Right renal pelvis (tissue), 4 donors: ENCODE results near the gene LRRC8C. TPM values are rescaled to one million over a fixed set of nuclear protein-coding genes. Genes with fewer than 3 reads are reported as not detected.
"Not testable (repeated sequence)": the region's sequence is repeated elsewhere in the genome, so short reads cannot be mapped to it uniquely, and the experiment has no call there.

Experiments
- DNase-seq, 4 donors: peaks; one replicate each; pipeline ENCODE4 v3.0.0-alpha.2; 2013; ENCODE audit warnings: low read depth in 4 of 4, low spot score in 3 of 4, missing footprints in 1 of 4
- polyA plus RNA-seq, 4 donors: library from polyadenylated mRNA; unstranded; fragments of 120-200 nt; gene quantifications; one replicate each; pipeline ENCODE4 v1.2.1, GENCODE V29; 2013; ENCODE audit not compliant: insufficient read length in 4 of 4

The LRRC8C gene
- polyA plus RNA-seq, 4 donors, result 6.7 to 10.1 (median 7.9) TPM

DNA sequence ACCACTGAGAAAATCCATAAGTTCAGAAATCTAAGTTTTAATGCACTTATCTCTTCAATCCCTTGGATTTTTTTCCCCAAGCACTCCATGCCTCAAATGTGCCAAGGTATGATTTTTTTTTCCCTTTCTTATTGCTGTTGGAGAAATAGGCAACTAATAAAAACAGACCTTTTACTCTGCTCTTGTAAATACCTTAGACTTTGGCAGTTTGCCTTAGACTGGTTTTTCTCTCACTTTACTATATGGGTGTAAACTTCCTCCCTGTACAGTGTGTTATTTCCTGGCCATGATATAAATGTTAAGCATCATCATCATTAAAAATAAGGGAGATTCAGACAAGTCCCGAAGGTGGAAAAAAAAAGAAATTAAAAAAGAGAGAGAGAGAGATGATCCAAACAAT, 65.7 kb downstream of the LRRC8C start:
- no peak for DNase-seq

DNA sequence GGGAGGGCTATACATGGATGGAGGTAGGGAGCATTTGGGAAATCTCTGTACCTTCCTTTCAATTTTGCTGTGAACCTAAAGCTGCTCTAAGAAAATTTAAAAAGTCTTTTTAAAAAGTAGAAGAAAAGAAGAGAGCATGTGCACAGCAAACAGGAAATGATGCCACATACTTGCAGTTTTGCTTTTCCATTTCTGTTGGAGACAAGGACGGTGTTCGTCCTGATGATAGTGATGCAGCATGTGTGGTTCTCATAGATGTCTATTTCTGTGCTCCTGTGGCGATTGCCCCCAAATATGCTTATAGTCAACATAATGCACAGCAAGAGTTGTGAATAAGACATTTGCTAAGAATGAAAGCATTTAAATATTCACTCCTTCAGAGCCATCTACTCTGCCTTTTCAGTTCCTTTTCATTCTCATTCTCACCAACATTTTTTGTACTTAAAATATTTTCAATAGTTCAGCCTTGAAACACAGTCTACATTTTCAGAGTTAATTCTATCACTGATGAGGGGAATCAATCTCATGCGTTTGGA, 66.6 kb downstream of the LRRC8C start:
- no peak for DNase-seq

DNA sequence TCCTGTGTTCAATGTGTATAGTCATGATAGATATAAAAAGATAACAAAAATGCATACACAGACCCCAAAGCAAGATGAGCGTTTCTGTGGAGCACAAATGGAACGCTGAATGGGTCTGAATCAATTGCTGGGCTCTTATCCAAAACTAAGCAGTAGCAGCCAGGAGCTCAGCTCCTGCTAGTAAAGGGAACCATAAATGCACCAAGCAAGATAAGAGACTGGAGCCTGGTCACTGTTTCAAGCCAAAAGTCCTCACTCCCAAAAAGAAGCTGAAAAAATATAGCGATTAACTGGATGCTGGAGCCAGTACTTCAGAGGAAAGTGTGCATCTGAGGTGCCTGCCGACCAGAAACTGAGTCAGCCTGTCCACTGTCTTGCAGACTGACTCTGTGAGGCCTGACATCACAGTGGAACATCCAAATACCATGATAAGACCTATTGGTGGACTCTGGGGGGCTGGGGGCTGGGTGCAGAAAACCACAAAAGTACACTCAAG, 68.9 kb downstream of the LRRC8C start:
- DNase-seq, result no peak

DNA sequence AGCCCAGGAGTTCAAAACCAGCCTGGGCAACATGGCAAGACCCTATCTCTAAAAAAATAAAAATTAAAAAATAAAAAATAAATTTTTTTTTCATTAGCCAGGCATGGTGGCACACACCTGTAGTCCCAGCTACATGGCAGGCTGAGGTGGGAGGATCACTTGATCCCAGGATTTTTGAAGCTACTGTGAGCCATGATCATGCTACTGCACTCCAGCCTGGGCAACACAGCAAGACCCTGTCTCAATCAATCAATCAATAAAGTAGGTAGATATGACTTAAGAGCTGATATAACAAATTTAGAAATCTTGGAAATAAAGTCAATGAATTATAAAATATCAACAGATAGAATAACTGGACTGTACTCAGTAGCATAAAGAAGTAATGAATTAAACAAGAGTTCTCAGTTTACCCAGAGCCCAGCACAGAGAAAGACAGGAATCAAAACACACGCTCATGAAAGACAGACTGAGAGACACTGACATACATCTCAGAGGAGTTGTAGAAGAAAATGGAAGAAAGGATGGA, 69.7 kb downstream of the LRRC8C start:
- DNase-seq, result no peak

DNA sequence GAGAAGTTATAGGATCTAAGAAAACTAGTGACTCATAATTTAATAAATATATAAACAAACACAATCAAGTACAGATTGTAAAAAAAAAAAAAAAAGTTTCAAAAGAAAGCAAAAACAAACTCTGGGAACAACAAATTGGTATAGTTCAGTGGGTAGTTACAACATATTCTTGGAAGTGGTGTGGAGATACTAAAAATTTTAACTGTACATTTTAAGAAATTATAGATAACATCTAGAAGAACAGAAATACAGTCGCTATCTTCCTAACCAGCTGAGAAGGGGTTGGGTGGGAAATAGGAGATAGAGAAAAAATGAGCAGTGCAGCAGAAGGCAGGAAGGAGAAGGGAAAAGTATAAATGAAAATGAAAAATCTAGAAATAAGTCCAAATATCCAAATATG, 70.5 kb downstream of the LRRC8C start:
- no peak for DNase-seq

DNA sequence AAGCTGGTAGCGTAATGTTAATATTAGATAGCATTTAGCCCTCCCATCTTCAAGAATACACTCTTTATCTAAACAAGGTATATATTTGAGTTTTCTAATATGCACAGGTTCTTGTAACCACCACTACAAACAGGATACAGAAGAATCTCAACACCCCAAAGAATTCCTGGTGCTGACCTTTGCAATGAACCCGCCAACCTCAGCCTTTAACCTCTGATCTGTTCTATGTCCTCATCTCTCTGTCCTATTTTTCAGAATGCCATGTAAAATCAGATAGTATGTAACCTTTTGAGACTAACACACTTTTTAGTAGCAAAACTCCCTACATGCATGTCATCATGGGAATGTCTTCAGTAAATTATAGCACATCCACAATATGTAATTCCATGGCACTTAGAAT, 71.1 kb downstream of the LRRC8C start:
- DNase-seq, result no peak

DNA sequence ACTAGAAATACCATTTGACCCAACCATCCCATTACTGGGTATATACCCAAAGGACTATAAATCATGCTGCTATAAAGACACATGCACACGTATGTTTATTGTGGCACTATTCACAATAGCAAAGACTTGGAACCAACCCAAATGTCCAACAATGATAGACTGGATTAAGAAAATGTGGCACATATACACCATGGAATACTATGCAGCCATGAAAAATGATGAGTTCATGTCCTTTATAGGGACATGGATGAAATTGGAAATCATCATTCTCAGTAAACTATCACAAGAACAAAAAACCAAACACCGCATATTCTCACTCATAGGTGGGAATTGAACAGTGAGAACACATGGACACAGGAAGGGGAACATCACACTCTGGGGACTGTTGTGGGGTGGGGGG, 72.0 kb downstream of the LRRC8C start:
- DNase-seq, result not testable (repeated sequence)

DNA sequence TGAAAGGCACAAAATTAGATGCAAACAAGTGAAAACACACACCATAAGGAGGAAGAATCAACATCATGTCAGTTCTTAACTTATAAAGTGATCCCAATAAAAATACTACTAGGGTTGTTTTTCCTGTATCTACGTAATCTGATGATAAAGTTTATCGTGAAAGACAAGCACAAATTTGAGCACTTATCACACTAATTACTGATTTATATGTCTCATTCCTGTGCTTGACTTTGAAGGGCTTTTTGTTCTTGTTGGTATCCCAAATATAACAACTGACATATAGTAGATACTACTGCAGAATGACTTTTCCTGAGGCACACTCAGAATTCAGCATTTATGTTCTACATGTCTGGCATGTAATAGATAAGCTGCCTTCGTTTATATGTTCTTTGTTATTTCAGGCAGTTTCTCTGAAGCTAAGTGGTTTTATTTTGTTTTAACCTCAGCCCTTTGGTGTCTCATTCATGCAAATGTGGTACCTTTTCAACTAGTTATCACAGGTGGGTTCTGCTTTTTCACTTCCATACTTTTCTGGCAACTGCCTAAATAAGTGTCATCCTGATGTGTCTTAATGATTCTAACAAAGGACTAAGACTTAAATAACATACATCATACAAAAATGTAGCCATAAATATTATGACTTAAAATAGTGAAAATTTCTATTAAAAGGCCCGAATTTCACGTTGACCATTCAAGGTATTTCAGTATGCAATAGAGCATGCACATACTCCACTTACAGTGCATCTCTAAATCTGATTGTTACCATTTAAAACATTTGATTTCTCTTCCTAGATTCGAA, 73.2 kb downstream of the LRRC8C start:
- no peak for DNase-seq

DNA sequence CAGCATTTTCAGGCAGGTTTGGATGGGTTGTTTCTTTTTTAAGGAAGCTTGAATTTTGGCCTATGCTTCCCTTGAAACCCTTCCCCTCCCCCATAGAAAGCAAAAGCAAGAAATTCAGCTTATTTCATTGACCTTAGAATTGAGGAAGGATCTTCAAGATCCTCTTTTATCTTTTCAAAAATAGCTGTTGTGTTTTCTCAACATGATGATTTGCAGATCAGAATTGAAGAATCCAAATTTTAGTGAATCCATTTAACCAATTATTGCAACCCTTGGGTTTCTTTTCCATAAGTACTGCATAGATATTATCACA, 73.7 kb downstream of the LRRC8C start:
- DNase-seq, result no peak

DNA sequence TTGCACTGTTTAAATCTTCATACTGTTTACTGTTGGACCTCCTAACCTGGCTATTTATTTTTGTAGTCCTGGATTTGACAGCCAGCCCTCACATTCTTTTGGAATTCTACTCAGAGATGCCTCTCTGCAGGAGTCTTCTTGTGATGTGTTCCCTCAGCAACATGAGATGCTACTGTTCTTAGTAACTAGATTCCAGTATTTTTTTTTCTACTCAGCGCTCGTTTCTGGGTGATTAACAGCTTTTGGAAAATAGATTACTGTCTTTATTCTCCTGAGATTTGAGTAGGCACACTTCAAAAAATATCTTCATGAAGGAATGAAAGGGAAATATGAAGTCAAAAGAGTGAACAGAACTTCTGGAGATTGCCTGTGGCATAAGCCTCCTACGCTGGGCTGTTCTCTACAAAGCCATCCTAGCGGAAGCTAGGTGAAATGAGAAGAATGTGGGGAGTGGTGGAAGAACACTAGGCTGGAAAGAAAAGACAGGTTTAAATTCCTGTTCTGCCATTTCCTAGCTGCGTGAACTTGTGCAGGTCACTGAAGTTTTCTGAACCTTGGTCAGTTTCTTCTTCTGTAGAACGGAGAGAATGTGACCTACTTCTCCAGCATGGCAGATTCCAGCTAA, 75.9 kb downstream of the LRRC8C start:
- DNase-seq, result no peak

DNA sequence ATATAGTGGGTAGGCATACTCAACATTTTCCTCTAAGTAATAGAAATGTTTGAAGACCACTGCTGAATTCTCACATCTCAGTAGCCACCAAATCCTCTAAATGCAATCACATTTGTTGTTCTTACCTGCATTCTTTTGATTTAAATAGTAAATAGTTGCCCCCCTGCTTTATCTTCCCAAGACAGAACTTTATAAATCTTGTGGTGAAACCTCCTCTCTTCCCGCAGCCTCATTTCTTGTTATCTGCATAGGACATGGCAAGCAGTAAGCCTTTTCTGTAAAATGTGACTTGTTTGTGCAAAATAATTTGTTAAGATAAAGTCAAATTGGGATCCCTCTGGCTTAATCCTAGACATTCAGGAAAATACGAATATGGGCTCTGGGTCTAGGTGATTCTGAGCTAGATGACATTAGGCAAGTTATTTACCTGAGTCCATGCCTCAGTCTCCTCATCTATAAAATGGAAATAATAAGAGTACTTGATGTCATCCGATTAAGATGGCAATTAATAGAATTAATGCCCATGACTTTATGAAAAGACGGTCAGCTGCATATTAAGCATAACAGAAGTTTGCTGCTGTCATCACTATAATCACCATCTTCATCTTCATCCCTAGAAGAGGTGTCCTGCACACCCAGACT, 77.7 kb downstream of the LRRC8C start:
- DNase-seq, result no peak

DNA sequence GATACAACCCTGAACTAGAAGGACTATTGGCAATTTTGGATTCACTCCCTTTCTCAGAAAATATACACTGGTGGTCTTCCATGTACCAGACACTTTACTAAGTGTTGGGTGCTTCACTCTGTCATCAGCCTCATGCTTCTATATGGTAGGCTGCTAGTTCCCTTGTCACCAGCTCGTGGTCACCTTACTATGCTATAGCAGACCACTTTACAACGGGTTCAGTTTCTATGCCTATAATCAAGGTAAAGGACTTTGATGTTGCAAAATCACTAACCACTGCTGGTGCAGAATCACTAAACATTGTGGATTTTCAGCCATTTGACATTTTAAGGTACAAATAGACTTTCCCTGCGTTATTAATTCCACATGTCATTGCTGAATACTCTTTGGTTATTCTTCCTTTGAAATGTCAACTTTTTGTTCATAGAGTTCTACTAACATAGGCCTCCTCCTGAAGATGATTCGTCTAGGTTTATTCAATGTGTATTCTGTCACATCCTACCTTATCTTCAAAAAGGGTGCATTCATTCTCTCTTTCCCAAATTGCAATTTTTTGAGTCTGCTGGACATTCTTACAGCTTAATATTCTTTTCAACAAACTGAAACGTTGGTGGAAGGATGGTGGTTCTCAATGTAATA, 78.3 kb downstream of the LRRC8C start:
- DNase-seq, result no peak

DNA sequence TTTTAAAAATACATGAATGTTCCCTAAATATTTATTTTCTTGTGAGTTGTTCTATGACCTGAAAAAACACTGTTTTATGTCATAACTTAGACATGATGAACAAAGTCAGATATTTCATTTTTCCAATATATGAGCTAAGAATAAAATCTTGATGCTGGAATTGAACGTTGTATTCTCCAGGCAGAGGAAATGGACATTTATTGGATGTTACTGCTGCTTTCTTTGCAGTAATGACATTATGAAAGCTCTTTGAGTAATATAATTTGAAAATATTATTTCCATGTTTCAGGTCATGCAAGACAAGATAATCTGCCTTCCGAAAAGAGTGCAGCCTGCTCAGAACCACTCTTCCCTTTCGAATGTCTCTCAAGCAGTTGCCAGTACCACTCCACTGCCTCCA, 79.5 kb downstream of the LRRC8C start:
- no peak for DNase-seq

DNA sequence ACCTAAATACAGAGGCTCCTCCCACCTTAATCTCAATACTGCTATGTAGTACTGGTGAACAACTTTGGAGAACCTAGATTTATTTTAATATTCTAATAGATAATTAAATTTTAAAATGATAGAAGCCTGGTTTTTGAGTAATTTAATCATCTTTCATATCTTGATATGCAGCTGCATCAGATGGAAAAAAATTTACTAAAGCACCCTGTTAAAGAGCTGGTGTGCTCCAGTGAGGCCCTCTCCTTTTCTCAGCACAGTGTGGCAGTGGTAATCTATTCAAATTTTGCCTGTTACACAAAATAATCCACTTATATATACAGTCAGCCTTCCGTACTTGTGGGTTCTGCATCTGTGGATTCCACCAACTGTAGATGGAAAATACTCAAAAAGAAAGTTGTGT, 82.8 kb downstream of the LRRC8C start:
- DNase-seq, result no peak

DNA sequence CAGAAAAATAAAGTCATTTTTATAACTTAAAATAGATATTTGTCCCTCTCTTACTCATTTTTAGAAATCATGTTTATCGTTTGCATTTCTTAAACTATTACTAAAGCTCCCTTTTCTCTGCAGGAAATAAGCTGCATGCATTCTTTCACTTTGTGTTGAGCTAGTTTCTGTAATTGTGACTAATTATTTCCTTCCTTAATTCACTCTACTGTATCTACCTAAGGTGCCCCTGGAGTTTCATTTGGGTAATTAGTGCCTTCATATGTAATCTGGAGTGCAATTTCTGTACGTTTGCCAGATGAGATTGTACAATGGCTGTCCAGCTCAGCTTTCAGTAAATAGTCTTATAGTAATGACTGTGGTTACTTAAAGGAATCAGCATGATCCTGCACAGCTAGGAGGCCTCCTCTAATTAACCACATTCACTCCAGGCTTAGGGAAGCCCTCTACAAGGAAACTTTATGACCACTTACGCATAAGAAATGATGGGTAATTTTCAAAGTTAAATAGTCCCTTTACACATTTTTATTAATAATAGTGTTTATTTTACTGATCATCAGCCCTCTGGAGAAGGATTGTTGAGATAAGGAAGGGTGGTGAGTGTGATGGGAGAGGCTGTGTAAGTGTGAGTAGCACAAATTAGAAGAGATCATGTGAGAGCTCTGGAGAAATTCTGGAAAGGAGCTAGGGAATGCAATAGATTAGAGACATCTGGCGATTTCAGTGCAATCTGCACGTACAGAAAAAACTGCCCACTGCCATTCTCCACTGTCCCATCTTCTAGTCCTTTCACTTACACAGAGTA, 86.8 kb downstream of the LRRC8C start:
- DNase-seq, result no peak

DNA sequence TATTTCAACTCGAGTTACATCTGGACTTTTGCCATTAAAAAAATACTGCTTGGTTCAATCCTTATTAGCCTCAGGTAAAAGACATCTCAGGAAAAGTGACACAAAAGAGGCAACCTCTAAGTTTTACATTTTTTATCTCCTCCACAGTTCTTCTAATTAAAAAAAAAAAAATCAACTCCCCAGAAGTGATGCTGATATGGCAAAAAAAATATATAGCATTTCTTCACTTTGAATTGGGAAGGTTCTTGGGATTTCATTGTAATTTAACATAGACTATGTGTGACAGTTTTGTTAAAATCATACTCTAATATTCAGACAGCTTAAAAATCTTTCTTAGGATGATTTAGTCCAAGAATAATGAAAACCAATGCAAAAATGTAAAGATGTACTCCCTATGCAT, 87.9 kb downstream of the LRRC8C start:
- no peak for DNase-seq

DNA sequence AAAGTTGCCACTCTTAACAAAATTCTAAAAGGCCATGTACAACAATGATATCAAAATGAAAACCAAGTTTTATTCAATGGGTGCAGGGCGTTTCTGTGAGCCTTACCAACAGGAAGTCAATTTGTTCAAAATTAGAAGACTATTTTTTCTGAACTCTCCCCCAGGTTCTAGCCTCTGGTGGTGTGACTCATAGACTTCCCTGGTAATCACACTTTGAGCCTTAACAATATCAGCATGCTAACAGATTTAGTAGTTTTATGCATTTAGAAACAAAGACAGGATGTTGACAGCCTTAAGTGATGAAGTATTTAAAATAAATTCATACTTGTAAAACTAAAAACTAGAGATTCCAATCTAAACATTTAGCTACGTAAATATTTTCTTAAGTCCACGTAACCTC, 88.4 kb downstream of the LRRC8C start:
- DNase-seq, result no peak

DNA sequence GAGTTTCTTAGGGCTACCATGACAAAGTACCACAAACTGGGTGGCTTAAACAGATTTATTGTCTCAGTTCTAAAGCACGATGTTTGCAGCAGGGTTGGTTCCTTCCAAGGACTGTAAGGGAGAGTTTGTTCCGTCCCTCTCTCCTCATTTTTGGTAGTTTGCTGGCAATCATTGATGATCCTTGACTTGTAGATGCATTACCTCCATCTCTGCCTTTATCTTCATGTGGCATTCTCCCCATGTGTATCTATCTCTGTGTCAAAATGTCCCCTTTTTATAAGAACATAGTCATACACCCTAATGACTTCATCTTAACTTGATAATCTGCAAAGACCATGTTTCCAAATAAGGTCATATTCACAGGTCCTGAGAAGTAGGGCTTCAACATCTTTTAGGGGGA, 90.2 kb downstream of the LRRC8C start:
- no peak for DNase-seq

DNA sequence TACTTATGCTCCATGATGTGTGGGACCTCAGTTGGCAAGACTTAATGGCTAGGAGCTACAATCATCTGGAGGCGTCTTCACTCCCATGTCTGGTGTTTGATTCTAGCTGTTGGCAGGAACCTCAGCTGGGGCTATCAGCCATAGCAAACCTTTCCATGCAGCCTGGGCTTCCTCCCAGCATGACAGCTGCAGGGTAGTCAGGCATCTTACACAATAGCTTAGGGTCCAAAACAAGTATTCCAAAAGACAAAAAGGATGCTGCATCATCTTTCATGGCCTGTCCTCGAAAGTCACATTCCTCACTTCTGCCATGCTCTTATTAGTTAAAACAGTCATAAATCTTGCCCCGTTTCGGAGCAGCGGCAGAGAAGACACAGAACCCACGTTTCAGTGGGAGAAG, 90.9 kb downstream of the LRRC8C start:
- DNase-seq, result no peak

DNA sequence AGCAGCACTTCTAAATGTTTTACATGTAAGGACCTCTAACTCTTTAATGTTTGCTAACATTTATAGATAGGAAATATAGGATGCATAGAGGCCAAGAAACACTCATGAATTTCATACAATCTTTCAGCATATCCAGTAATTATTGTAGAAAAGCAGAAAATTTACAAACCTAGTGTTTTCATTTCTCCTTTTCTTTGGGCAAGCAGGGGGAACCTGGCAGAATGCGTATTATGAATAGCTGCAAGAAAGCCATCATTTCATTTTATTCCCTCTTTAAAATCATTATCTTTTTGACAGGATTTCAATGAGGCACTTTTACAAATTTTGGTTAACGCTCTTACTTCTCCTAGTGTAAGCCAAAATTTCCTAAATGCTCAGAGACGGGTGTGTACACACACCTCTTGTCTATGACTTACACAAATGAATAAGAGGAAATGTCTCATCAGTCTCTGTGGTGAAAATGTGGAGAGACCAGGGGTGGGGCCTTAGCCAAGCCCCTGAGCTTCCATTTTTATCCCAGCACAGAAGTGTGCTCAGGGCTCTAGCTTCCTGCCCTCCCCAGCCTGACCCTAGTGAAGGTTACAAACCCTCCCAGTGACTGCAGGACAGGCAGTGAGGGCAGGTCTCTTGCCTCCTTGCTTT, 91.6 kb downstream of the LRRC8C start:
- DNase-seq, result no peak
